Esophagus (tissue), 2 donors: ENCODE results near the gene TKFC. TPM values are rescaled to one million over a fixed set of nuclear protein-coding genes. Genes with fewer than 3 reads are reported as not detected.

Experiments used
- H3K27ac ChIP-seq, 2 donors: one replicate each; pipeline ENCODE4 v1.5.1; 2013; ENCODE audit warnings: low read depth in 2 of 2, mild to moderate bottlenecking in 2 of 2, inconsistent platforms in 1 of 2, low read length in 1 of 2, moderate library complexity in 1 of 2
- H3K27me3 ChIP-seq, 2 donors: one replicate each; pipeline ENCODE4 v1.6.1; 2013; ENCODE audit warnings: low read length in 2 of 2, control low read depth in 1 of 2, mild to moderate bottlenecking in 1 of 2; ENCODE audit not compliant: insufficient read depth in 2 of 2, control insufficient read depth in 1 of 2
- H3K36me3 ChIP-seq, 2 donors: one replicate each; pipeline ENCODE4 v1.6.1; 2013; ENCODE audit warnings: low read length in 1 of 2; ENCODE audit not compliant: control insufficient read depth in 2 of 2, insufficient read depth in 2 of 2
- H3K4me1 ChIP-seq, 2 donors: one replicate each; pipeline ENCODE4 v1.6.1; 2013; ENCODE audit warnings: low read length in 1 of 2; ENCODE audit not compliant: control insufficient read depth in 2 of 2, insufficient read depth in 2 of 2
- H3K4me3 ChIP-seq, 2 donors: one replicate each; pipeline ENCODE4 v1.5.1; 2013; ENCODE audit warnings: low read length in 2 of 2, mild to moderate bottlenecking in 2 of 2, low read depth in 1 of 2, moderate library complexity in 1 of 2
- H3K9me3 ChIP-seq, 2 donors: one replicate each; pipeline ENCODE4 v1.6.1; 2013; ENCODE audit warnings: mild to moderate bottlenecking in 2 of 2, low read depth in 1 of 2, low read length in 1 of 2, moderate library complexity in 1 of 2; ENCODE audit not compliant: control insufficient read depth in 2 of 2, insufficient read depth in 1 of 2
- WGBS, 2 donors: extraction: QIAGEN DNeasy Blood & Tissue Kit; methylation state at CpG; one replicate each; pipeline ENCODE4 v1.1.7; 2013; 5-methylcytosine and 5-hydroxymethylcytosine counted together
- polyA plus RNA-seq, 2 donors: library from polyadenylated mRNA; stranded (reverse); fragments of 200-250 nt; gene quantifications; one replicate each; pipeline ENCODE4 v1.2.3, GENCODE V29; 2013
- donor health status: healthy with polysubstance abuse.
- donor health status: Bipolar disorder and iron deficiency.

The TKFC gene
- polyA plus RNA-seq, 2 donors, result 23.9 to 42.5 TPM

DNA sequence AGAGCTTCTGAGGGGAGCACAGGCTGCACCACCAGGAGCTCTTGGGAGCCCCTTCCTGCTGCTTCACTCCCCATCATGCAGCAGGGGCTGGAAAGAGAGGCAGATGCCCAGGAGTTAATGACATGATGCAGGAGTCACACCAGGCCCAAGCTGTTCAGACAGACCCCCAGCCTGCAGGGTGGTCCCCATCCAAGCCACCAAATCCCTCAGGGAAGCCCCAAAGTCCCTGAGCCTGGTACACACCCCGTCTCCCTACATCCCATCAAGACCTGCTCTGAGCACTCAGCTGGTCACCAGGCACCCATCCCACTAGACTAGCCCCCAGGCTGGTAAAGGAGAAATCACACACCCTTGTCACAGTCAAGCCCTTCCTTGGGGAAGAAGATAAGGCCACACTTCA is 17.3 kb downstream of the TKFC start:
- Histone ChIP-seq H3K36me3 (peaks cover 13 to 31% of the 10 kb centered on the region in 2 donors), H3K9me3 (no peaks in the 10 kb centered on the region), H3K4me3 (no peak overlapping the region), H3K4me1 (peaks cover 8 to 13% of the 10 kb centered on the region in 2 donors), H3K27me3 (no peaks in the 10 kb centered on the region), H3K27ac (no peak overlapping the region)
- WGBS, 2 donors, result 81 to 82% methylated on average over 1 of the region's 1 CpG

DNA sequence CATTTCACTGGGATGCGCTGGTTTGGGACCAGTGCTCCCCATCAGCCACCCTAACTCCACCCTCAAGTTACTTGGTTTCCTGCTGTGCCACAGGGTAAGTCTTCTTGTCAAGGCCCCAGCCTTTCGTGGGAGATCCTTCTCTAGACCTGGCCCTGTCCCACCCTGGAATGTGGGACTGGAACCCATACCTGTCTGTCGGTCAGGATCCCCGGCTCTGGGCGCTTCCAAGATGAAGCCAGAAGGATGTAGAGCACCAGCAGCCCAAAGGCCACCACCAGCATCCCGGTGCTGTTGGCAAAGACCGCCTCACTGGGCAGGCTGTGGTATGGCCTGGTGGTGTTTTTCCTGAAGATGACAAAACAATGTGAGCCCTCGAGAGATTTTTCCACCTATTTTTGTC is 17.8 kb downstream of the TKFC start:
- H3K36me3 ChIP-seq, result peaks cover 13 to 31% of the 10 kb centered on the region in 2 donors
- H3K27ac ChIP-seq, result no peak overlapping the region
- WGBS, 2 donors, result 92 to 97% methylated on average over 8 of the region's 8 CpGs
- H3K27me3 ChIP-seq, result no peaks in the 10 kb centered on the region
- H3K4me1 ChIP-seq, result peaks cover 7 to 8% of the 10 kb centered on the region in 2 donors
- H3K9me3 ChIP-seq, result no peaks in the 10 kb centered on the region
- H3K4me3 ChIP-seq, result no peak overlapping the region

DNA sequence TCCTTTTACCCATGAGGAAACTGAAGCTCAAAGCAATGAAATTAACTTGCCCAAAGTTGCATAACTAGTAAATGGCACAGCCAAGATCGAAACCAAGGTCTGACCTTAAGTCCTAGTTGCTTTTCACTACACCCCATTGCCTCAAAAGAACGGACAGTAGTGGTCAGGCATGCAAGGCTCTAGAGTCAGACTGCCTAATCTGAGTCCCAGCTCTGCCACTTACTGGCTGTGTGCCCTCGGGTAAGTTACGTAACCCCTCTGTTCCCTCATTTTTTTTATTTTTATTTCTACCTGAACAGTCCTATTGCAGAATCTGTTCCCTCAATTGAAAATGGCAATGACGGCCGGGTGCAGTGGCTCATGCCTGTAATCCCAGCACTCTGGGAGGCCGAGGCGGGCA is 19.0 kb downstream of the TKFC start:
- Histone ChIP-seq H3K9me3 (no peaks in the 10 kb centered on the region), H3K27ac (no peak overlapping the region), H3K4me3 (no peak overlapping the region), H3K4me1 (peaks cover 0 to 7% of the 10 kb centered on the region in 2 donors), H3K27me3 (no peaks in the 10 kb centered on the region), H3K36me3 (peaks cover 13 to 33% of the 10 kb centered on the region in 2 donors)
- WGBS, 2 donors, result 83 to 84% methylated on average over 8 of the region's 8 CpGs

DNA sequence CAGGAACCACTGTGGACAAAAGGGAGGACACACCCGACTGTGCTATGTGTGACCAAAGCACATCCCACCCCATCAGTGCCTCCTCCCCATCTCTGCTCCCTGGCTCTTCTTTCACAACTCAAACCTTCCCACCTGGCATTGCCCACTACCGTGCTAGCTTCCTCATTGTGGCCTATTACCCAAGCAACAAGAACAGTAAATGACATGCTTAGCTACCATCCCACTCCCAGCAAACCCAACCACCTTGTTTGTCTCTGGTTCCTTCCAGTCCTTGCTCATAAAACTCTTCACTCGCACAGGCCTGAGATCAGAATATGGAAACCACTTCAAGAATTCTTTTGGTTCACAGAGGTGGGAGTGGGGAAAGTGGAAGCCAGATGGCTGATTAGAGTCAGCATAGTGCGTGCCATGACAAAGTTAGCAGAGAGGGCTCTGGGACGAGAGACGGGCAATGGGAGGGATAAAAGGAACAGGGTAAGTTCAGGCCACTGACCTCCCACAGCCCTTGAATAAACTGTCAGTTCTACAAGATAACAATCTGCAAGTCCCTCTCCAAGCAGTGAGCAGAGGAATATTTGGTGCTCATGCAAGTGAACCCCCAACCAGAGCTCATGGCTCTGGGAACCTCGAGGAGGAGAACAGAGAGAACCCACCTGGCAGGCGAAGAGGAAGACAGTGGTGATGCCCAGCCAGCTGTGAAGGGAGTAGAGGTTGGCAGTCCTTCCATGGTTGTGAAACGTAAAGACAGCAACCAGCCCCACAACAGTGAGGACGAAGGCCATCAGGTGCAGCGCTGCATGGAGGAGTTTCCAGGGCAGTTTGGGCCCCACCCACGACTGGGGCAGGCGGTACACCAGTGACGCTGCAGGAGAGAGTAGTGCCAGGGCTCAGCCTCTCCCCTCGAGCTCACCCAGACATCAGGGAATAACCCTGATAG is 20.4 kb downstream of the TKFC start:
- H3K4me1 ChIP-seq, result peaks cover 0 to 7% of the 10 kb centered on the region in 2 donors
- H3K27me3 ChIP-seq, result no peaks in the 10 kb centered on the region
- WGBS, 2 donors, result 77 to 81% methylated on average over 14 to 15 of the region's 15 CpGs
- H3K4me3 ChIP-seq, result no peak overlapping the region
- peaks cover 13 to 33% of the 10 kb centered on the region in 2 donors for H3K36me3 ChIP-seq
- no peaks in the 10 kb centered on the region for H3K9me3 ChIP-seq
- H3K27ac ChIP-seq, result no peak overlapping the region

DNA sequence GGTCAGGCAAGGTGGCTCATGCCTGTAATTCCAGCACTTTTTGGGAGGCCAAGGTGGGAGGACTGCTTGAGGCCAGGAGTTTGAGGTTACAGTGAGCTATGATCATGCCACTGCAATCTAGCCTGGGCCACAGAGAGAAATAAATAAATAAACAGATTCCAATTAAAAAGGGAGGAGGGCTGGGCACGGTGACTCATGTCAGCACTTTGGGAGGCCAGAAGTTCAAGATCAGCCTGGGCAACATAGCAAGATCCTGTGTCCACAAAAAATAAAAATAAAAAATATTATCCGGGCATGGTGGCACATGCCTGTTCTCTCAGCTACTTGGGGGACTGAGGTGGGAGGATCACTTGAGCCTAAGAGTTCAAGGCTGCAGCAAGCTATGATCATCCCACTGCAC is 21.2 kb downstream of the TKFC start:
- no peaks in the 10 kb centered on the region for H3K9me3 ChIP-seq
- H3K4me3 ChIP-seq, result no peak overlapping the region
- no peak overlapping the region for H3K27ac ChIP-seq
- no peaks in the 10 kb centered on the region for H3K27me3 ChIP-seq
- peaks cover 12 to 28% of the 10 kb centered on the region in 2 donors for H3K36me3 ChIP-seq
- 87 to 91% methylated on average over 2 of the region's 2 CpGs for WGBS, 2 donors
- H3K4me1 ChIP-seq, result peaks cover 0 to 7% of the 10 kb centered on the region in 2 donors

DNA sequence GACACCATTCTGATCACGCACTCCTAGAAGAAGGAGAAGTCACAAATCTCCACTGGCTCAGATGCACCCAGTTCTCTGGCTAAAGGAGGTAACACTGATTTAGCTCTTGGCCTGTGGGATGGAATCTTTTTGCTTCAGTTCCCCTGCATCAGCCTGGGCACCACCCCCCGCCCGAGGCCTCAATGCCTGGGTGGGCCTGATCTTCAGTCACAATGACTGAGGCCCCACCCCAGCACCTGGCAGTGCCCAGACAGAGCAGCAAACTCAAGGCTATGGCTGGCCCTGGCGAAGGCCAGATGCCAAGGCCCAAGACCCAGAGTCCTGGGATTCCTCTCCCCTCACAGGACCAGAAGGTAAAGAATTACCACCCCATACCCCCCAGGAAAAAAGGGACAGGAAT is 23.7 kb downstream of the TKFC start:
- H3K4me1 ChIP-seq, result peaks cover 0 to 7% of the 10 kb centered on the region in 2 donors
- WGBS, 2 donors, result 56 to 68% methylated on average over 4 of the region's 4 CpGs
- H3K36me3 ChIP-seq, result peaks cover 4 to 12% of the 10 kb centered on the region in 2 donors
- H3K27me3 ChIP-seq, result no peaks in the 10 kb centered on the region
- no peak overlapping the region for H3K27ac ChIP-seq
- H3K4me3 ChIP-seq, result no peak overlapping the region
- no peaks in the 10 kb centered on the region for H3K9me3 ChIP-seq

DNA sequence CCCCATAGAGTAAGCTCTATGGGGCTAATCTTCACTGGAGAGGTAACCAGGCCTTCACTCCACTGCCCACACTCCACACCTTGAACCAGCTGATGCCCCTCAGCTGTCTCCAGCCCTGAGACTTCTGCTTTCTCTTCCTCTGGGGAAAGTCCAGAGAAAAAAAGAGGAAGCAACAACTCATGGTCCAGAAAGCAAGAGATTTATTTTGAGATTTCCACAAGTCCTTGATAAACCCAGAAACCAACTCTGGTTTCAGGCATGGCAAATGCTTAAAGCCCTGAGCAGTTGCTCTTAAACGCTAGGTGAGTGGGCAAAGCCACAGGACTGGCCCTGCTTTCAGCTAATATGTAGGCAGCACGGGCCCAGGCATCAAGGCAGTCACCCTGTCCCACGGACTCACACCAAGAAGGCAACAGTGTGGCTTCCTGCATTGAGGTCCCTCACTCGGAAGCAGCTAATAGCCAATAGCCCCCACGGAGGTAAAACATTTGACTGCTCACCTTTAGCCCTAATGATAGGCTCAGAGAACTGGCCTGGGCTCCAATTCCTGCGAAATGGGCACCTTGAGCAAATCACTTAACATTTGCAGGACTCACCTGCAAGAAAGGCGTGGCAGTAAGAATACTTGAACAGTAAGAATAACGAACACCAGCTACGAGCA is 24.3 kb downstream of the TKFC start:
- H3K27me3 ChIP-seq, result no peaks in the 10 kb centered on the region
- H3K27ac ChIP-seq, result no peak overlapping the region

DNA sequence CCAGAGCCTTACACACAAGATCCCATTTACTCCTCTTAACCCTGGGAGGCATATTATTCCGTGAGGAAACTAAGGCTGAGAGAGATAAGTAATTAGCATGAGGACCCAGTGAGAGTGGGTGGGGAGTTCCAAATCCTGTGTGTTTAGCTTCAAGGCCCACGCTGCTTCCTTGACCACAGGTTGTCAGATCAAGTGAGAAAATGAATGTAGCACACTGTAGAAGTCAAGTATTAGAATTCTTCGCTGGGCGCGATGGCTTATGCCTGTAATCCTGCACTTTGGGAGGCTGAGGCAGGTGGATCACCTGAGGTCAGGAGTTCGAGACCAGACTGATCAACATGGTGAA is 24.8 kb downstream of the TKFC start:
- 91 to 98% methylated on average over 6 of the region's 6 CpGs for WGBS, 2 donors
- H3K36me3 ChIP-seq, result peaks cover 1 to 9% of the 10 kb centered on the region in 2 donors
- H3K9me3 ChIP-seq, result no peaks in the 10 kb centered on the region
- H3K27ac ChIP-seq, result no peak overlapping the region
- H3K27me3 ChIP-seq, result no peaks in the 10 kb centered on the region
- no peak overlapping the region for H3K4me3 ChIP-seq
- H3K4me1 ChIP-seq, result peaks cover 0 to 7% of the 10 kb centered on the region in 2 donors

More for the DNA sequence above, 24.3 kb downstream of the TKFC start:
- H3K4me1 ChIP-seq, result peaks cover 0 to 7% of the 10 kb centered on the region in 2 donors
- H3K4me3 ChIP-seq, result no peak overlapping the region
- 80 to 85% methylated on average over 9 of the region's 9 CpGs for WGBS, 2 donors
- H3K36me3 ChIP-seq, result peaks cover 4 to 9% of the 10 kb centered on the region in 2 donors
- H3K9me3 ChIP-seq, result no peaks in the 10 kb centered on the region

DNA sequence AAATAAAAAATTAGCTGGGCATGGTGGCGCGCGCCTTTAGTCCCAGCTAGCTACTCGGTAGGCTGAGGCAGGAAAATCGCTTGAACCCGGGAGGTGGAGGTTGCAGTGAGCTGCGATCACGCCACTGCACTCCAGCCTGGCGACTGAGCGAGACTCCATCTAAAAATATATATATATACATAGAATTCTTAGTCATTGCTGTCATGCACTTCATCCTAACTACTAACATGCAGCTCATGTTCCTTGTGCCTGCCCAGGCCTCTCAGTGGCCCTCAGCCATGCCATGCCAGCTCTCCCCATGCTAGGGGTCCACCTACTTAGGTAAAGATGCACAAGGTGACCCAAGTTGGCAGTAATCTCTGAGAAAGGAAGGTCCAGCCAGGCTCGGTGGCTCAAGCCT is 25.5 kb downstream of the TKFC start:
- Histone ChIP-seq H3K4me1 (peaks cover 0 to 7% of the 10 kb centered on the region in 2 donors), H3K27ac (no peak overlapping the region), H3K36me3 (peaks cover 0 to 5% of the 10 kb centered on the region in 2 donors), H3K4me3 (no peak overlapping the region), H3K27me3 (no peaks in the 10 kb centered on the region), H3K9me3 (no peaks in the 10 kb centered on the region)
- 97 to 98% methylated on average over 11 of the region's 11 CpGs for WGBS, 2 donors
